IPS-18c (cell line): ENCODE data around the gene ZMYND10.

Source experiments
- H3K4me3 ChIP-seq: 2 replicates; pipeline ENCODE4 v1.7.0; 2013; ENCODE audit warnings: low read depth, mild to moderate bottlenecking, low read length, moderate library complexity; ENCODE audit not compliant: insufficient read depth
- H3K9me3 ChIP-seq: one replicate; pipeline ENCODE4 v1.6.1; 2013; ENCODE audit warnings: mild to moderate bottlenecking, low read length, moderate library complexity; ENCODE audit not compliant: control insufficient read depth, insufficient read depth

ZMYND10 gene

DNA sequence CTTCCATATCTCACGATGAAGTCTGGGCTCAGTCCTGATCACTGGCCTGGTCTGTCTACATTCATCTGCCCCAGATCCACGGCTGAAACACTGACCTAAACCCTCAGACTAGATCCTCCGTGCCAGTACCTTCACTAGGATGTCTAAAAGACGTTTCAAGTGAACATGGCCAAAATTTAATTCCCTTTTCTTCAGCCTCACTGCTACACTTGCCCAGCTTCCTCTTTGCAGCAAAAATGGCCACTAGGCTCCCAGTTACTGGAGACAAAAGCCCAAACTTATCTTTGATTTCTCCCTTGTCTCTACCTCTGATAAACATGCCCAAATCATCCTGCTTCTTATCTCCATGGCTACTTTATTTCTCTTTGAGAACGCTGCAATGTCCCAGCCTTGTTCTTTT is 6.6 kb downstream of the ZMYND10 start:
- no peaks in the 10 kb centered on the region for H3K9me3 ChIP-seq
- no peak overlapping the region for H3K4me3 ChIP-seq

DNA sequence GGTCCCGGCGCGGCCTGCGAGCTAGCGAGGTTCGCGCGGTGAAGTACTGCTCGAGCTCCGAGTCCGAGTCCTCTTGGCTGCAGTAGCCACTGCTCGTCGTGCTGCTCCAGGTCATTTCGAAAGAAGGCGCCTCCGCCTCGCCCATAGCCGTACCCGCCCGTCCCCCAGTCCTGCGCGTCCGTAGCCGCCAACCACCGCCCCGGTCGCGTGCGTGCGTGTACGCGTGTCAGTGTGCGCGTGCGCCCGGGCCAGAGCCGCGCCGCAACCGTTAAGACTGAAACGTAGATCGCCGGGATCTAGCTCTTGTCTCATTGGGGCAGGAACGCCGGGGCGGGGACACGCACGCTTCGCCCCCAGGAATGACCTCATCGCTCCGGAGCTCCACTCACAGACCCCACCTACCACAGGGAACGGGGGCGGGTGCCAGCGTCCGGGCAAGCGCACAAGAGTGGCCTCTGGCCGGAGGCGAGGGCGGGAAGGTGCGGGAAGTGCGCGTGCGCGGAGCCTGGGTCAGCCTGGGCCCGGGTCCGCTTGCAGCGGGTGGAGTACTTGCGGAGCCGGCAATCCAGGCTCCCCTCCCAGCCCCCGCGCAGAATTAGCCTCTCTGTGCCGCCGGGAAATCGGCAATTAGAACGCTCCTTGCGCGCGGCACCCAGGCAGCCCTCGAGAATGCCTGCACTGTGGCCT is 8.2 kb downstream of the ZMYND10 start:
- Histone ChIP-seq H3K4me3 (peak overlapping the region; percentile 83), H3K9me3 (no peaks in the 10 kb centered on the region)

DNA sequence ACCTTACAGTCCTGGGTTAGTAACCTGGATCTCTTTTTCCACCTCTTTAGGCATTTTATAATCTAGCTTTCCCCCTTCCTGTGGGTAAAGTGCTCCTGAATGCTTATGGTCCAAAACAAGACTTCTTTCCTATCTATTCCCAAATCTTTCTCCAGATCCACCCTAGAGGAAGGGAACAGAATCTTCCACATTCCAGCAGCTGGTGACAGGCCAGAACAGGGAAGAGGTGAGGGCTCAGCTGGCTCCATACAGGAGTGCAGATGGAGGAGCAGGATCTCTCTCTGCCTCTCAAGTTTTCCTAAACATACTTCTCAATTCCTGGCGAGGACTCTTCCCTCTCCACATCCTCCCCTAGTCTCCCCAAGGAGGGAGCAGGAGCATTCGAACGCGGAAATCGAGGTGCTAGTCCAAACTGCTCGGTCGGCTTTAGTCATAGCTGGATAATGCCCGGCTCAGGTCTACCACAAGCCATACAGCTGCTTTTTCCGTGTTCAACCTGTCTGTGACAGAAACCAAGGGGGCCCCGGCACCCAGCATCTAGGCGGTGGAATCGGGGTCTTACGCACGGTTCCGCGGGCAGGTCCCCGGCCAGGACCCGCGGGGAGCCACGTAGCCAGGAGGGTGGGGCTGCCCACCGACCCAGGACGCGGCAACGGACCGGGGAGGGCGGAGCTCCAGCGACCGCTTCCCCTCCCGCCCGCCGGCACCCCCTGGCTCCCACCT is 8.9 kb downstream of the ZMYND10 start:
- H3K9me3 ChIP-seq: no peaks in the 10 kb centered on the region
- H3K4me3 ChIP-seq: peak overlapping the region; percentile 83

DNA sequence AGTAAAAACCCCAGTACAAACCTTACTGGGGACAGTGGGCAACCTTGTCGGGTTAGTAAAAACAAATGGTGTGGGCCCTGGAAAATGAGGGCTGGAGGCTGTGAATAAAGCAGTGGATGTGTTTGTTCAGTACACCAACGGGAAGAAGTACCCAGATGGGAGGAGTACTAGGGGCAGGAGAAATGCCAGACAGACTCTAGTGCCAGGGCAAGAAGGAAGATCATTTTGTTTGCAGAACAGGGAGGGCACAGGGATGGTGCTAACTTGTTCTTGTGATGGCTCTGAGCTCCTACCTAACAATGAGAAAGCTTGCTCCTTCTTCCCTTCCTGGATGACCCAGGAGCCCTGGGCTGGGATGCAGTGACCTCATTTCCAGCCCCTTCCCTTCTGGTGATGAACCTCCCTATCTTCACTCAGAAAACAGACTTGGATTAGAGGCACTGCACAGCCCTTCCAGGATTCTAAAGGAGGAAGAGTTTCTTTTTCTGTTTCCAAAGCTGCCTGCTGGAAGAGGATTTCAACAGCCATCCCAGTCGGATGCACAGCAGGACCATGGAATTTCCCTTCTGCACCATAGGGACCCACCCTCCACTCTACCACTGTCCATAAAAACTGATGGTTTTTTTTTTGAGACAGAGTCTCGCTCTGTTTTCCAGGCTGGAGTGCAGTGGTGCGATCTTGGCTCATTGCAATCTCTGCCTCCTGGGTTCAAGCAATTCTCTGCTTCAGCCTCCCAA is 11.0 kb downstream of the ZMYND10 start:
- H3K4me3 ChIP-seq: no peak overlapping the region; the same call in 1 of the 2 replicates
- no peaks in the 10 kb centered on the region for H3K9me3 ChIP-seq

DNA sequence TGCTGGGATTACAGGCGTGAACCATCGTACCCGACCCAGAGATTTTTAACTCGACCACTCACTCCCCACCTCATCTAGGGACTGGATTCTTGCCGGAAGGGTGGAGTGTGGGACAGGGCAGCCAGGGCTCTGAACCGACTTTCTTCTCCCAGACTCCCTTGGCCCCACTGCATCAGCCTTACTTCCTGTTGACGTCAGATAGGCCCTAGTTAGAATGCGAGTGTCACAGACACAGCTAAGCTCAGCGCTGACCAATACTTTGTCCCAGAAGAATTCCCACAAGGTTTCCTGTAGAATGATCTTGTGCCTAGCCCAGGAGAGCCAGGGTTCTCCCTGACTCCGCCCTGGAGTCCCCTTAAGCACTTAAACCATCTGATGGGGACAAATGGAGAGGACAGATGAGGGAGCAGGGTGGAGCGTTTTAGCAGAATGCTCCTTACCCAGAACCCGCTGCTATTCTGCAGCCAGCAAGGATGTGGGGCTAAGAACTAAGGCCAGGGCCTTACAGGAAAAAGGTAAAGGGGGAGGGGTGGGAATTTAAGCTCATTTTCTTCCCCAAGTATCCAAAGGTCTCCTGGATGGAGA is 11.7 kb downstream of the ZMYND10 start:
- Histone ChIP-seq H3K9me3 (no peaks in the 10 kb centered on the region), H3K4me3 (no peak overlapping the region)

DNA sequence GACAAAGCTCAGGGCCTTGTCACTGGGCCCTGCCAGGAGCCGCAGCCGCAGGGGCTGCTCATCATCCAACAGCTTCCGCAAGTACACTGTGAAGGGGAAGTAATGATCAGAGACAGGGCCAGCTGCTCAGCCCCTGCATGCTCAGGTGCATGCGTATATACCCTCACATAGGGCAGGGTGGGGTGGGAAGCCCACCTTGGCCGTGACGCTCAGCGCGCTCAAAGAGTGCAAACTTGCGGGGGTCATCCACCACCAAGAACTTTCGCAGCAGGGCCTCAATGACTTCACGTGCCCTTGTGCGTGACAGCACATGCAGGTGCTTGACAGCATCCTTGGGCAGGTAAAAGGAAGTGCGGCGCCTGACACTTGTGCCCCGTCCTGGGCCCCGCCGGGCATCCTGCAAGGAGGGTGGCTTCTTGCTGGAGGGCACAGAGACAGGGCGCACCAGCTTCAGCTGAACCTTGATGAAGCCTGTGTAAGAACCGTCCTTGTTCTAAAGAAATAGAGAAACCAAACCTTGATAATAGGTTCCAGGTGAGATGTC is 14.1 kb downstream of the ZMYND10 start:
- Histone ChIP-seq H3K4me3 (no peak overlapping the region), H3K9me3 (peaks cover 8% of the 10 kb centered on the region)

GRCh38 chr3:50330330-50330729 is 15.2 kb downstream of the ZMYND10 start:
- H3K9me3 ChIP-seq: peaks cover 8% of the 10 kb centered on the region
- H3K4me3 ChIP-seq: no peak overlapping the region

DNA sequence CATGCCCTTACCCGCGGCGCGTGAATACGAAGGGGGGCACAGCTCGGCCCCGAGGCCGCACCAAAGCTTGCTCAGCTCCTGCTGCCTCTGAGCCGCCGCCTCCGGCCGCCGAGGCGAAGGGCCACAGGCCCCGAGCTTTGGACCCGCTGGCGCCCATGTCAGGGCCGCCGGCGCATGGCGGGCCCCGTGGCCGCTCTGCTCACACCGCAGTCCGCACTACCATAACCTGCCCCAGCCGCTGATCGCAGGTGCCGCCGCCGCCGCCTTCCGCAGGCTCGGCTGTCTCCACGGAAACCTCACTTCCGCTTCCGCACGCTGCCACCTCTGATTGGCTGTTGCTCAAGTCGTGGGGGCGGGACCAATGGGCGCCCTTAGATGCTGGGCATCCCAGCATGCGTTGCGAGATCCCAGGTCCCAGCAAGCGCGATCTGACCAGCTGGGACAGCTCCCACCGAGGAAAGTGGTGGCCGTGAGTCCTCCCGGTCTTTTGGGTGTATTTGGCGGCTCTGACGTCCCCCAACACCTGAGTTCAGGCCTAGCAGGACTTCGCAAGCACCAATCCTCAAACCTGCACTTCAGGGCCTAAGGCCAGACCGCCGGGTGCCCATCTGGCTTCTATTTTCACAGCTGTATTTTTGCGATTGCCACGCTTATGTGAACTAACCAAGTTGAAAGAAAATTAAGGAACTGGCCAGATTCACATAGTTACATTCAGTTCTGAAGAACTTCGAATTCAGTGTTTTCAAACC is 17.4 kb downstream of the ZMYND10 start, which contains the start of gene TUSC2:
Gene TUSC2 (minus strand): TSS at position 281 of the 749 bp plus-strand sequence. CDS start 124 bp downstream, at position 157.
- Histone ChIP-seq H3K4me3 (peak within 1 kb of the TSS; percentile 91), H3K9me3 (peaks cover 8% of the 10 kb centered on the region)

GRCh38 chr3:50327129-50327528 is 18.4 kb downstream of the ZMYND10 start:
- peaks cover 8% of the 10 kb centered on the region for H3K9me3 ChIP-seq
- peak overlapping the region; percentile 91 for H3K4me3 ChIP-seq

DNA sequence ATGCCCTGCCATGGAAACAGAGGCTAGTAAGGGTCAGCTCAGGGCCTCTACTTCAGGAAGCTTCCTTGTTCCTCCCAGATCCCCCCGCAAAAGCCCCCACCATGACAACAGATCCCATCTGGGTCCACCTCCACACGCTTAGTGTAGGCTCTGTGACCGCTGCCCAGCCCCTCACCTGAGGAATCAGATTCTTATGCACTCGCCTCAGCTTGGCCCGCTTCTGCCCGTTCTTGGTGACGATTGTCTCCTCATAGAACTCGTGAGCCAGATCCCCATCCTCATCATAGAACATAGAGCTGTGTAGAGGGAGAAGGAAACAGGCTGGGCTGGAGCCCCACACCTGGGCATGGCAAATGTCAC is 19.4 kb downstream of the ZMYND10 start:
- Histone ChIP-seq H3K4me3 (no peak overlapping the region), H3K9me3 (peaks cover 8% of the 10 kb centered on the region)

- H3K4me3 ChIP-seq: no peak overlapping the region
These were observed 19.9 kb downstream of the ZMYND10 start for GRCh38 chr3:50325497-50326181.

GRCh38 chr3:50325113-50325480 is 20.4 kb downstream of the ZMYND10 start:
- H3K9me3 ChIP-seq: peaks cover 8% of the 10 kb centered on the region
- H3K4me3 ChIP-seq: no peak overlapping the region

More at GRCh38 chr3:50325497-50326181, 19.9 kb downstream of the ZMYND10 start:
- H3K9me3 ChIP-seq: peaks cover 8% of the 10 kb centered on the region

GRCh38 chr3:50324351-50325112 is 21.0 kb downstream of the ZMYND10 start:
- peaks cover 8% of the 10 kb centered on the region for H3K9me3 ChIP-seq
- H3K4me3 ChIP-seq: no peak overlapping the region

DNA sequence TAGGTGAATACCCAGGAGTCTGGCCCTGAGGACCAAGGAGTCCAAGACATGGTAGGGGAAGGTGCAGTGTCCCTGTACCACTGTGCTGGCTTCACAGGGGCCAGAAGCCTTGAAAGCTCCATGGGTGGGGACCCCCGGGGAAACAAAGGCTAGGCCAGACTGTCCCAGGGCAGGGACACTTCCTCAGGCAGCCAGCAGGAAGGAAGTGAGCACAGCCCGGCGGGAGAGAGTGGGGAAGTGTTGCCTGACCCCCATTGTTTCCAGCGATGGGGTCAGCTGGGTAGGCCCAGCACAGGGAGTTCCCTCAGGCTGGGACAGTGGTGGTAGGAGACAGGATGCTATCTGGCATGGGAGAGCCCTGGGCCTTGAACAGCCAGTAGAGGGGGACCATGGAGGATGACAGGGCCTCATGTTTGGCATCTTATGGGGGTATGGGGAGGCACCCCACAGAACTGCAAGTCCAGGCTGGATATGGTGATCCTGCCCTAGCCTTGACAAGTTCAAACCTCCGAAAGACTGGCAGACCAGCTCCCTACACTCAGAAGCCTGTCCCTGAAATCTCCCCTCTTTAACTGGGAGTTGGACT is 21.8 kb downstream of the ZMYND10 start:
- H3K9me3 ChIP-seq: peaks cover 8% of the 10 kb centered on the region
- no peak overlapping the region for H3K4me3 ChIP-seq

DNA sequence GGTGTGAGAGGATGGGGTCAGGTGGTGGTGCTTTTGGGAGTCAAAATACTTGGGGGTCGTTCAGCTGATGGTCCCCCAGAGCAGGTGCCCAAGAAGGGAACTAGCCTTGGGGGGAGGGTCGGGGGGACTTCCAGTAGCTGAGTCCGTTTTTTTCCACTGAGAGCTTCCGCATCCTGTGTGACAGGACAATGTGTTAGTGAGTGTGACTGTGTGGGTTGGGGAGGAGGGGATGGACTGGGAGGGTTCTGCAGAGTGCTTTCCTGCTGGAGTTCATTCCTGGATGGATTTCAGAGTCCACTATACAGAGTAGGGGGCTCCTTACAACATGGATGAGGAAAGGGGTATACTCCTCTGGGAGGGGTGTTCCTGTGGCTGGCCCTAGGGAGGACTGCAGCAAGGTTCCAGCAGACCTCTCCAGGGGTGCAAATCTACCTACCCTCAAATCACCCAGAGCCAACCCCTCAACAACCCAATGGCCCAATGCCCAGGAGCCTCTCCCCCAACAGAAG is 22.4 kb downstream of the ZMYND10 start:
- Histone ChIP-seq H3K9me3 (peaks cover 4% of the 10 kb centered on the region), H3K4me3 (peak overlapping the region; percentile 71)
